SHP77 treated with DMSO at 0.1 percent for 48 hours (cell line): ENCODE results near the gene VPS18.
A peak's percentile ranks its signal among the peaks of the same experiment; 100 is the strongest.
"Not testable (repeated sequence)": the region's sequence is repeated elsewhere in the genome, so short reads cannot be mapped to it uniquely, and the experiment has no call there.

ENCODE experiments used
- DNase-seq: peaks from one replicate; lab custom pipeline; 2025; lab: John Stamatoyannopoulos, UW

Gene VPS18

GRCh38 chr15:40893733-40894680 is at the start of gene VPS18:
Gene VPS18 (plus strand): TSS chr15:40894450. CDS start chr15:40894769, 319 bp downstream.
- peak; percentile 83 for DNase-seq

GRCh38 chr15:40844696-40845030 is 49.6 kb upstream of the VPS18 start:
- DNase-seq = no peak

GRCh38 chr15:40845036-40845435 is 49.2 kb upstream of the VPS18 start:
- DNase-seq = no peak

GRCh38 chr15:40845511-40846284 is 48.6 kb upstream of the VPS18 start:
- DNase-seq = no peak

- no peak for DNase-seq
These were observed 47.4 kb upstream of the VPS18 start for GRCh38 chr15:40846841-40847222.

GRCh38 chr15:40847223-40847961 is 46.9 kb upstream of the VPS18 start:
- DNase-seq = peak; percentile 15

GRCh38 chr15:40850576-40851112 is 43.6 kb upstream of the VPS18 start:
- DNase-seq = no peak

GRCh38 chr15:40852529-40852928 is 41.7 kb upstream of the VPS18 start:
- no peak for DNase-seq

GRCh38 chr15:40853241-40853890 is 40.9 kb upstream of the VPS18 start:
- DNase-seq = no peak

- DNase-seq = no peak
These were observed 40.1 kb upstream of the VPS18 start for GRCh38 chr15:40854161-40854560.

GRCh38 chr15:40855706-40856234 is 38.5 kb upstream of the VPS18 start:
- no peak for DNase-seq

- no peak for DNase-seq
These were observed 37.5 kb upstream of the VPS18 start for GRCh38 chr15:40856746-40857145.

GRCh38 chr15:40857601-40858341 is 36.5 kb upstream of the VPS18 start:
- DNase-seq = peak; percentile 10

- no peak for DNase-seq
These were observed 35.5 kb upstream of the VPS18 start for GRCh38 chr15:40858706-40859105.

- DNase-seq = peak; percentile 64
These were observed 34.9 kb upstream of the VPS18 start for GRCh38 chr15:40859206-40859851.

GRCh38 chr15:40861147-40861546 is 33.1 kb upstream of the VPS18 start:
- DNase-seq = not testable (repeated sequence)

GRCh38 chr15:40863660-40864270 is 30.5 kb upstream of the VPS18 start:
- DNase-seq = no peak

GRCh38 chr15:40867199-40867598 is 27.1 kb upstream of the VPS18 start:
- no peak for DNase-seq

GRCh38 chr15:40869686-40870085 is 24.6 kb upstream of the VPS18 start:
- no peak for DNase-seq

GRCh38 chr15:40870716-40871115 is 23.5 kb upstream of the VPS18 start:
- DNase-seq = no peak
